SK-N-SH treated with all-trans-retinoic acid at 6 μM for 48 hours (cell line): Measurements from ENCODE around the gene RNASE2.

ENCODE experiments used
- CREB5 ChIP-seq: fragments of 250-450 bp; sonication (Bioruptor Pico); IDR thresholded peaks from 2 replicates; pipeline ENCODE4 v1.5.1; 2020; ENCODE audit warnings: low read depth, mild to moderate bottlenecking, moderate library complexity
- SNAI2 ChIP-seq: fragments of 250-450 bp; sonication (Bioruptor Pico); IDR thresholded peaks from 2 replicates; pipeline ENCODE4 v1.5.0; 2020; ENCODE audit warnings: mild to moderate bottlenecking, moderate library complexity
- TCF4 ChIP-seq: fragments of 250-450 bp; sonication (Bioruptor Pico); IDR thresholded peaks from 2 replicates; pipeline ENCODE4 v1.8.0; 2021; ENCODE audit warnings: mild to moderate bottlenecking, moderate library complexity, borderline replicate concordance
- TOX ChIP-seq: fragments of 250-450 bp; sonication (Bioruptor Pico); IDR thresholded peaks from 2 replicates; pipeline ENCODE4 v1.8.0; 2021; ENCODE audit warnings: mild to moderate bottlenecking, moderate library complexity, borderline replicate concordance
- ZFP3 ChIP-seq: fragments of 250-450 bp; sonication (Bioruptor Pico); IDR thresholded peaks from 2 replicates; pipeline ENCODE4 v1.5.0; 2020; ENCODE audit warnings: mild to moderate bottlenecking, moderate library complexity
- TF ChIP-seq, protein P1 (sequence below): fragments of 250-450 bp; sonication (Bioruptor Pico); IDR thresholded peaks from 2 replicates; pipeline ENCODE4 v1.8.0; 2020; ENCODE audit warnings: mild to moderate bottlenecking, moderate library complexity, borderline replicate concordance

GRCh38 chr14:20997115-20997514 lies 41.8 kb downstream of the RNASE2 start:
- TF ChIP-seq SNAI2 (CRISPR knock-in tag) (no peak), TCF4 (CRISPR knock-in tag) (no peak), ZFP3 (CRISPR knock-in tag) (no peak), TOX (CRISPR knock-in tag) (no peak), CREB5 (no peak)
- TF ChIP-seq, protein P1, sequence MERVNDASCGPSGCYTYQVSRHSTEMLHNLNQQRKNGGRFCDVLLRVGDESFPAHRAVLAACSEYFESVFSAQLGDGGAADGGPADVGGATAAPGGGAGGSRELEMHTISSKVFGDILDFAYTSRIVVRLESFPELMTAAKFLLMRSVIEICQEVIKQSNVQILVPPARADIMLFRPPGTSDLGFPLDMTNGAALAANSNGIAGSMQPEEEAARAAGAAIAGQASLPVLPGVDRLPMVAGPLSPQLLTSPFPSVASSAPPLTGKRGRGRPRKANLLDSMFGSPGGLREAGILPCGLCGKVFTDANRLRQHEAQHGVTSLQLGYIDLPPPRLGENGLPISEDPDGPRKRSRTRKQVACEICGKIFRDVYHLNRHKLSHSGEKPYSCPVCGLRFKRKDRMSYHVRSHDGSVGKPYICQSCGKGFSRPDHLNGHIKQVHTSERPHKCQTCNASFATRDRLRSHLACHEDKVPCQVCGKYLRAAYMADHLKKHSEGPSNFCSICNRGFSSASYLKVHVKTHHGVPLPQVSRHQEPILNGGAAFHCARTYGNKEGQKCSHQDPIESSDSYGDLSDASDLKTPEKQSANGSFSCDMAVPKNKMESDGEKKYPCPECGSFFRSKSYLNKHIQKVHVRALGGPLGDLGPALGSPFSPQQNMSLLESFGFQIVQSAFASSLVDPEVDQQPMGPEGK (CRISPR knock-in tag), result no peak
